Neural crest cell (in vitro differentiated cells): ENCODE measurements around the gene FARP1. TPM values are rescaled to one million over a fixed set of nuclear protein-coding genes. Genes with fewer than 3 reads are reported as not detected.

Experiments
- DNase-seq: peaks from one replicate; pipeline ENCODE4 v3.0.0; 2021; ENCODE audit warnings: low read depth, mixed read lengths, low spot score
- H3K27ac Mint-ChIP-seq: one replicate; pipeline ENCODE4 v1.8.0; 2021; ENCODE audit warnings: mild to moderate bottlenecking, mixed read lengths; ENCODE audit not compliant: unreplicated experiment
- H3K27me3 Mint-ChIP-seq: 2 replicates; pipeline ENCODE4 v1.8.0; 2021; ENCODE audit warnings: low read depth, mild to moderate bottlenecking, mixed read lengths
- H3K36me3 Mint-ChIP-seq: 2 replicates; pipeline ENCODE4 v1.8.0; 2021; ENCODE audit warnings: low read depth, mild to moderate bottlenecking, mixed read lengths
- H3K4me1 Mint-ChIP-seq: 2 replicates; pipeline ENCODE4 v1.8.0; 2021; ENCODE audit warnings: mixed read lengths
- H3K4me3 Mint-ChIP-seq: one replicate; pipeline ENCODE4 v1.8.0; 2021; ENCODE audit warnings: mild to moderate bottlenecking, mixed read lengths
- H3K9me3 Mint-ChIP-seq: 2 replicates; pipeline ENCODE4 v1.8.0; 2021; ENCODE audit warnings: mixed read lengths
- CTCF ChIP-seq: fragments of 200-600 bp; sonication (generic); conservative IDR thresholded peaks from 2 replicates; pipeline ENCODE4 v1.5.0; 2021; ENCODE audit warnings: antibody characterized with exemption, mild to moderate bottlenecking
- total RNA-seq: library from RNA; stranded (reverse); gene quantifications from 2 replicates; pipeline ENCODE4 v1.2.1, GENCODE V29; 2021

FARP1 gene
- total RNA-seq, 1 donor from 2014 or later = 138 TPM

- peak; percentile 9 for DNase-seq
- H3K27ac Mint-ChIP-seq = no peak overlapping the region
- peaks cover 42% of the 10 kb centered on the region for H3K4me1 Mint-ChIP-seq
- peaks cover 6% of the 10 kb centered on the region for H3K9me3 Mint-ChIP-seq
- TF ChIP-seq CTCF = no peak
- no peak overlapping the region for H3K4me3 Mint-ChIP-seq
- no peaks in the 10 kb centered on the region for H3K27me3 Mint-ChIP-seq
- H3K36me3 Mint-ChIP-seq = peaks cover 22% of the 10 kb centered on the region
Observed at GRCh38 chr13:98214008-98214643, 71.2 kb downstream of the FARP1 start.

- Mint-ChIP-seq H3K9me3 (peaks cover 6% of the 10 kb centered on the region), H3K36me3 (peaks cover 22% of the 10 kb centered on the region), H3K27ac (no peak overlapping the region), H3K4me1 (peaks cover 42% of the 10 kb centered on the region), H3K4me3 (no peak overlapping the region), H3K27me3 (no peaks in the 10 kb centered on the region)
- DNase-seq = no peak
- TF ChIP-seq CTCF = no peak
Observed at GRCh38 chr13:98214707-98215106, 71.8 kb downstream of the FARP1 start.

GRCh38 chr13:98215508-98215907 lies 72.6 kb downstream of the FARP1 start:
- DNase-seq = no peak
- Mint-ChIP-seq H3K27ac (no peak overlapping the region), H3K36me3 (peaks cover 18% of the 10 kb centered on the region), H3K27me3 (no peaks in the 10 kb centered on the region), H3K4me1 (peaks cover 45% of the 10 kb centered on the region), H3K9me3 (peaks cover 6% of the 10 kb centered on the region), H3K4me3 (no peak overlapping the region)
- TF ChIP-seq CTCF = no peak

GRCh38 chr13:98216135-98216565 lies 73.3 kb downstream of the FARP1 start:
- H3K9me3 Mint-ChIP-seq = peaks cover 4% of the 10 kb centered on the region
- H3K27ac Mint-ChIP-seq = no peak overlapping the region
- H3K4me3 Mint-ChIP-seq = no peak overlapping the region
- no peaks in the 10 kb centered on the region for H3K27me3 Mint-ChIP-seq
- H3K36me3 Mint-ChIP-seq = peaks cover 16% of the 10 kb centered on the region
- no peak for DNase-seq
- H3K4me1 Mint-ChIP-seq = peaks cover 51% of the 10 kb centered on the region
- TF ChIP-seq CTCF = no peak

- Mint-ChIP-seq H3K9me3 (no peaks in the 10 kb centered on the region), H3K36me3 (peaks cover 11% of the 10 kb centered on the region), H3K4me1 (peaks cover 47% of the 10 kb centered on the region), H3K27ac (no peak overlapping the region), H3K27me3 (no peaks in the 10 kb centered on the region), H3K4me3 (no peak overlapping the region)
- no peak for DNase-seq
- TF ChIP-seq CTCF = no peak
Observed at GRCh38 chr13:98216711-98217285, 73.9 kb downstream of the FARP1 start.
